Lung (tissue), 12 donors: ENCODE measurements around the gene ARL13A. TPM values are rescaled to one million over a fixed set of nuclear protein-coding genes. Genes with fewer than 3 reads are reported as not detected.

Experiments
- ATAC-seq: fragments of 200-7000 bp; cut with Tn5 transposase; one replicate; pipeline ENCODE4 v1.9.1; 2020; ENCODE audit warnings: moderate number of reproducible peaks; ENCODE audit not compliant: insufficient read depth, low FRiP score
- DNase-seq, 3 donors: peaks; one replicate each; pipeline ENCODE4 v3.0.0-alpha.2; 2013 to 2017
- H3K27ac ChIP-seq, 2 donors: one replicate each; pipeline ENCODE4 v1.5.1; 2013; ENCODE audit warnings: mild to moderate bottlenecking in 2 of 2, moderate library complexity in 2 of 2, control low read depth in 1 of 2, inconsistent platforms in 1 of 2, low read depth in 1 of 2, low read length in 1 of 2
- H3K27me3 ChIP-seq, 3 donors: one replicate each; pipeline ENCODE4 v1.5.1; 2013; ENCODE audit warnings: low read length in 2 of 3; ENCODE audit not compliant: control insufficient read depth in 3 of 3, insufficient read depth in 3 of 3
- H3K36me3 ChIP-seq, 4 donors: one replicate each; pipeline ENCODE4 v1.5.1; 2013; ENCODE audit warnings: low read length in 4 of 4, mild to moderate bottlenecking in 1 of 4, moderate library complexity in 1 of 4; ENCODE audit not compliant: control insufficient read depth in 4 of 4, insufficient read depth in 4 of 4
- H3K4me1 ChIP-seq, 5 donors: one replicate each; pipeline ENCODE4 v1.5.1; 2013; ENCODE audit warnings: low read length in 5 of 5, mild to moderate bottlenecking in 2 of 5, moderate library complexity in 1 of 5; ENCODE audit not compliant: control insufficient read depth in 5 of 5, insufficient read depth in 5 of 5
- H3K4me3 ChIP-seq: one replicate; pipeline ENCODE4 v1.5.1; 2013; ENCODE audit warnings: mild to moderate bottlenecking, control low read depth, moderate library complexity
- H3K9ac ChIP-seq, 2 donors: one replicate each; pipeline ENCODE4 v1.5.1; 2013; ENCODE audit warnings: low read length in 2 of 2, control low read depth in 1 of 2; ENCODE audit not compliant: insufficient read depth in 1 of 2
- H3K9me3 ChIP-seq, 4 donors: one replicate each; pipeline ENCODE4 v1.5.1; 2013; ENCODE audit warnings: low read length in 3 of 4, mild to moderate bottlenecking in 1 of 4, moderate library complexity in 1 of 4; ENCODE audit not compliant: control insufficient read depth in 4 of 4, insufficient read depth in 3 of 4
- WGBS, 2 donors: extraction: QIAGEN DNeasy Blood & Tissue Kit; methylation state at CpG; one replicate each; pipeline ENCODE4 v1.1.7; 2013; 5-methylcytosine and 5-hydroxymethylcytosine counted together
- polyA plus RNA-seq, 2 donors: library from polyadenylated mRNA; stranded (reverse); fragments of 200-250 nt; gene quantifications; one replicate each; pipeline ENCODE4 v1.2.1, GENCODE V29; 2013
- total RNA-seq, 2 donors: library from RNA; depleted of rRNA in 1 of 2; stranded (reverse); fragments of >200 nt in 1 of 2; gene quantifications; one replicate each; pipeline ENCODE4 v1.2.1, GENCODE V29; 2014 to 2021
- TF ChIP-seq, protein P1 (sequence below): IDR thresholded peaks from 2 replicates; pipeline ENCODE4 v1.5.1; 2012; ENCODE audit warnings: mild to moderate bottlenecking; ENCODE audit errors: control extremely low read depth, extremely low read depth
- donor health status: control.
- donor health status: control.
- donor health status: Bipolar disorder and iron deficiency.
- donor health status: healthy.
- donor health status: DM: yes; HTN: yes; CAD: no.

Gene ARL13A
- total and polyA plus RNA-seq, 4 donors = not detected

DNA sequence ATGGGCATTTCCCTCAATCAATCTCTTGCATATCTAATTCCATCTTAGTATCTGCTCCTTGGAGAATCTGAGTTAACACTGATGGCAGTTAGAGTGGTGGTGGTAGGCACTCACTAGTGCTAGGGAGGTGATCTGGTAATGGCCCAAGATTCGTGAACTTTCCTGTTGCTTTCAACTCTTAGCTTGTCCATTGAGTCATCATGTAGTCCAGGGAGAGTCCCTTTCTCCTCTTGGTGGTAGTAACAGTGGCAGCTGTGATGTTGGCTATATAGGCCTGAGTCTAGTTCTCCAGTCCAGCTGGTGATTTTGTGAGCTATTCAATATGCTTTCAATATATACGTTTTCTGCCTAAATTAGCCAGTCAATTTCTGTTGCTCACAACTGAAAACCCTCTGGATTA is 33.7 kb upstream of the ARL13A start:
- Histone ChIP-seq H3K36me3 (no peaks in the 10 kb centered on the region), H3K27ac (no peak overlapping the region), H3K9ac (no peak overlapping the region), H3K4me1 (no peaks in the 10 kb centered on the region), H3K27me3 (peaks cover 0 to 6% (median 0%) of the 10 kb centered on the region in 3 donors), H3K9me3 (peaks cover 0 to 7% (median 3%) of the 10 kb centered on the region in 4 donors), H3K4me3 (no peak overlapping the region)
- ATAC-seq = no peak
- TF ChIP-seq, protein P1, sequence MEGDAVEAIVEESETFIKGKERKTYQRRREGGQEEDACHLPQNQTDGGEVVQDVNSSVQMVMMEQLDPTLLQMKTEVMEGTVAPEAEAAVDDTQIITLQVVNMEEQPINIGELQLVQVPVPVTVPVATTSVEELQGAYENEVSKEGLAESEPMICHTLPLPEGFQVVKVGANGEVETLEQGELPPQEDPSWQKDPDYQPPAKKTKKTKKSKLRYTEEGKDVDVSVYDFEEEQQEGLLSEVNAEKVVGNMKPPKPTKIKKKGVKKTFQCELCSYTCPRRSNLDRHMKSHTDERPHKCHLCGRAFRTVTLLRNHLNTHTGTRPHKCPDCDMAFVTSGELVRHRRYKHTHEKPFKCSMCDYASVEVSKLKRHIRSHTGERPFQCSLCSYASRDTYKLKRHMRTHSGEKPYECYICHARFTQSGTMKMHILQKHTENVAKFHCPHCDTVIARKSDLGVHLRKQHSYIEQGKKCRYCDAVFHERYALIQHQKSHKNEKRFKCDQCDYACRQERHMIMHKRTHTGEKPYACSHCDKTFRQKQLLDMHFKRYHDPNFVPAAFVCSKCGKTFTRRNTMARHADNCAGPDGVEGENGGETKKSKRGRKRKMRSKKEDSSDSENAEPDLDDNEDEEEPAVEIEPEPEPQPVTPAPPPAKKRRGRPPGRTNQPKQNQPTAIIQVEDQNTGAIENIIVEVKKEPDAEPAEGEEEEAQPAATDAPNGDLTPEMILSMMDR = no peak
- WGBS, 2 donors = 69 to 90% methylated on average over 2 of the region's 2 CpGs
- DNase-seq = no peak

DNA sequence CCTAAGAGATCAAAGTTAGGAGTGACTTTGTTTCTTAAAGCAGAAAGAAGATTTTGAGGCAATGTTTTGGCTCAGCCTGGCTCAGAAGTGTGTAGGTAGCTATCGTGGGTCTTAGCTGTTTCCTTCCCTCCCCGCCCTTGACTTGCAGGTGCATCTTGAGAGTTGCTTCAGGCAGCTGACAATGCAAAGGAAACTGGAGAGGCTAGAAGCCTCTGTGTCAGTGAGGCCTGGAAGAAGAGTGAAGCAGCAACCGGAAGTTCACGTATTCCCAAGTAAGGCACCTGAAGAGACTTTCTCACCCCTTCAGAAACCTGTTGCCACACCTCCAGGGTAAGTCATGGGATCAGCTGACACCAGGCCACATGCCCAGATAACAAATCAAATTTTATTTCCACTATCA is 30.2 kb upstream of the ARL13A start:
- WGBS, 2 donors = 69 to 79% methylated on average over 4 of the region's 4 CpGs
- DNase-seq (no peak), ATAC-seq (no peak)
- TF ChIP-seq, protein P1 = no peak
- Histone ChIP-seq H3K9ac (no peak overlapping the region), H3K4me3 (no peak overlapping the region), H3K9me3 (peaks cover 0 to 1% (median 0%) of the 10 kb centered on the region in 4 donors), H3K27me3 (peaks cover 0 to 6% (median 0%) of the 10 kb centered on the region in 3 donors), H3K27ac (no peak overlapping the region), H3K4me1 (no peaks in the 10 kb centered on the region), H3K36me3 (no peaks in the 10 kb centered on the region)

DNA sequence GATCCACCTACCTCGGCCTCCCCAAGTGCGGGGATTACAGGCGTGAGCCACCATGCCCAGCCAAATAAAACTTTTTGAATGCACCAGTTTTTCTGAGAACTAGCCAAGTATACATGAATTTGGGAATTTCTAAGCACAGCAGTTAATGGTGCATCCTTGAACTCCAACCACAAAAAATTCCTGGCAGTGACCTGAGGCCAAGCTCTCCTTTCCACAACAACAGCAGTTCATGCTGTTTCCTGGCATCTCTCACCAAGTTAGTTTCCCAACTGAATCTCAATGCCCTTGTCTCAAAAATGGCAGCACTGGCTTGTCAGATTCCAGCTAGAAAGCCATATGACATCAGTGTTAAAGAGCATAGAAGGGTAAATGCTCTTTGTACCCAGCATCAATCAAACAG is 24.9 kb upstream of the ARL13A start:
- H3K4me1 ChIP-seq = peaks cover 0 to 2% (median 0%) of the 10 kb centered on the region in 5 donors
- no peak for DNase-seq
- no peak for ATAC-seq
- H3K9ac ChIP-seq = no peak overlapping the region
- H3K9me3 ChIP-seq = no peaks in the 10 kb centered on the region
- TF ChIP-seq, protein P1 = no peak
- H3K36me3 ChIP-seq = no peaks in the 10 kb centered on the region
- 94 to 100% methylated on average over 3 of the region's 3 CpGs for WGBS, 2 donors
- H3K27ac ChIP-seq = no peak overlapping the region
- no peak overlapping the region for H3K4me3 ChIP-seq
- H3K27me3 ChIP-seq = peaks cover 0 to 10% (median 5%) of the 10 kb centered on the region in 3 donors

- H3K27me3 ChIP-seq = peaks cover 0 to 10% (median 2%) of the 10 kb centered on the region in 3 donors
- 52 to 60% methylated on average over 2 of the region's 2 CpGs for WGBS, 2 donors
- DNase-seq (no peak), ATAC-seq (no peak)
- H3K27ac ChIP-seq = no peak overlapping the region
- TF ChIP-seq, protein P1 = no peak
- H3K36me3 ChIP-seq = no peaks in the 10 kb centered on the region
- no peak overlapping the region for H3K9ac ChIP-seq
- H3K9me3 ChIP-seq = no peaks in the 10 kb centered on the region
- H3K4me3 ChIP-seq = no peak overlapping the region
- H3K4me1 ChIP-seq = peaks cover 0 to 2% (median 0%) of the 10 kb centered on the region in 5 donors
Observed at GRCh38 chrX:100946299-100946927, 23.1 kb upstream of the ARL13A start.
